Measurements from ENCODE around the gene CEMIP2.

CEMIP2 gene

DNA sequence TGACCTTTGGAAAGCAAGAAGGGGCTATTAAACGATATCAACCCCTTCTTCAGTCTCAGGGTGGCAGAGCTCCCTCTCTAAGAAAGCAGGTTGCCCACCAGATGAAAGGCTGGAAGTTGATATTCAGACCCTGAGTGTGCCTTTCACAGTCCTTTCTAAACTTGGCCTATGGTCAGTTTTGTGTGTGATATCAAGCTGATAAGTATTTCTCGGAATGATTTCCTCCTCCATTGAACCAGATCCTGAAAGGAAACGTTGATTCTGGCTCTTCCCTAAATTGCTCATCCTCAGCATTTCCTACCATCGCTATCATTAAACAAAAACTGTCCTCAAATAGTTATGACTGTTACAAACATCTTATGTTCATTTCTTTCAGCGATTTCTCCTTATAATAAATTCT lies 130.4 kb downstream of the CEMIP2 start:
- no peak for DNase-seq (ENCODE audit: low spot score)

DNA sequence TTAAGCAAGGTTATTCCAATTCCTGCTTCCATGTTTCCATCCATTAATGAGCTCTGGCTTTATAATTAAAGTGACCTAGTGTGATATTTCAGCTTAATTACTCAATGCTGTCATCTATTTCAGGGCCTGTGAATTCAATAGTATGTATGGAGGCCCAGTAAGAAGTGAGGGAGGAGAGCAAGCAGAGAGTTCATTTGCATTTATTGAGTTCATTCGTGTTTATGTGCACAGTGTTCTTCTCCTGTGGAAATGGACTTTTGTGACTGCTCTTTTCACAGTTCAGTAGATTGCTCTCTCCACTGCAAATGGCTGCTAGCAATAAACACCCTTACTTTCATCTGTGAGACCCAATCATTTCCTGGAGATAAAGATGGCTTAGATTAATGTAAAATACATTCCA lies 130.9 kb downstream of the CEMIP2 start:
- DNase-seq (ENCODE audit: low spot score): no peak

DNA sequence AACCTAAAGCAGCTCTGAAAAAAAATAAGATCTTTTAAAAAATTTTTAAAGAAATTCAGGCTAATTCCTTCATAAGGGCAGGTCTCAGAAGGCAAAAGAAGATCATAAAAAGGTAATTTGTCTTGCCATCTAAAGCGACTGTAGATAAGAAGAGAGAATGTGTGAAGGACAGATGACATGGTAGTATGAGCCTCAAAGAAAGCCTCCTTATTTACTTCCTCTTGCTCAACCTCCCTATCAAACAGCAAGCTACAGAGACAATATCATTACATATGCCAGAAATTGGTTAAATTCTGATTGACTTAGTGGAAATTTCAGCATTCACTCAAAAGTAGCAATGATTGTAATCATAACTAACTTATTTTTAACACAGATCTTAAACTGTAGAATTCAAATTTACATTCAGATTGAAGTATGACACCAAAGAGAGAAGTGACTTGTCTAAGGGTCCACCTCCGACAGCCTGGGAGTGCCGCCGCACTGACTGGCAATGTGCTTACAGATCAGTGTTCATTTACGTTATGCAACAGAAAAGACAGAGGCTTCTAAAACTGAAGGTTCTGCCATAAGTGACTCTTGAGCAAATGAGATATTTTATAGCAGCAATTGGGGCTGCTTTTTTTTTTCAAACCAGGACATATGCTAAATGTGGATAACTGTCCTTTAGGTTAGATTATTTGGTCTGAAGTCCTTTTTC lies 132.0 kb downstream of the CEMIP2 start:
- no peak for DNase-seq (ENCODE audit: low spot score)

DNA sequence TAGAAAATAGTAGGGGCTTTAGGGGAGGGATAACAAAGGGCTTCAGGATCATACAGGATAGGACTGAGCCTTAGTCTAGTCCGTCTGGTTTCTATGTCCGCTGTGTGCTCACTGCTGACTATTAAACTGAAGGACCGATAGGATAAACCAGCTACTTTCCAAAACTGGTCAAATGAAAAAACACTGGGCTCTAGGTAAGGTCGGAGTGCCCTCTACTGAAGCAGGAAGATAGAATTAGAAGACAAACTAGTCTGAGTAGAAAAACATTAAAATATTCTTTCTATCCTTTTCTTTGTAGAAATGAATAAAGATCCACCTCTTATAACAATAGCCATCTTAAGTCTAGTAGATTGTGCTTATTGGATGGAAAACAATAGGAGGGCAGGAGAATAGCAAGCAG lies 133.6 kb downstream of the CEMIP2 start:
- no peak for DNase-seq (ENCODE audit: low spot score)
